Subcutaneous adipose tissue (tissue), 4 donors: Measurements from ENCODE around the gene CDH2. TPM values are rescaled to one million over a fixed set of nuclear protein-coding genes. Genes with fewer than 3 reads are reported as not detected.

Source experiments
- CTCF ChIP-seq: fragments of 450-650 bp; IDR thresholded peaks from one replicate; pipeline ENCODE4 v1.5.1; 2016; ENCODE audit warnings: low read depth, mild to moderate bottlenecking, control low read depth, antibody characterized with exemption, moderate library complexity
- total RNA-seq, 4 donors: library from RNA; depleted of rRNA; stranded (reverse); fragments of >200 nt; gene quantifications; one replicate each; pipeline ENCODE4 v1.1.0, GENCODE V29; 2016

Gene CDH2
- total RNA-seq, 4 donors from 2014 or later = 0.22 to 0.49 TPM; not detected in 2

DNA sequence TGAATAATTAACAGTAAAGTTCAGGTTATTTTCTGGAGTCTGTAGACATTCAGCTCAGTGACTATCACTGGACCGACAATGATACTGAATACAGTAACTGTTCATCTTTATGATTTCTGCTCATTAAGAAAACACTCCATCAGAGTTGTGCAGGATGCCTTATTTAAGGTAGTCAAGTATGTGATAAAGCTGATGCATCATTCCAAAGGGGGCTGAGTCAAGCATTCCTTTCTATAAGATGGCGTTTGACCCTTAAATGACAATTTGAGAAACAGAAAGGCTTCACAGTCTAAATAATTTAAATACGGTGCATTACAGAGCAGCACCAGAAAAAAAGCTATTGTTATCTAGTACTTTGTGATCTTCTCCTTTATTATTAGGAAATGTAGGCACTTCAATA lies 131.1 kb downstream of the CDH2 start:
- no peak for TF ChIP-seq CTCF

DNA sequence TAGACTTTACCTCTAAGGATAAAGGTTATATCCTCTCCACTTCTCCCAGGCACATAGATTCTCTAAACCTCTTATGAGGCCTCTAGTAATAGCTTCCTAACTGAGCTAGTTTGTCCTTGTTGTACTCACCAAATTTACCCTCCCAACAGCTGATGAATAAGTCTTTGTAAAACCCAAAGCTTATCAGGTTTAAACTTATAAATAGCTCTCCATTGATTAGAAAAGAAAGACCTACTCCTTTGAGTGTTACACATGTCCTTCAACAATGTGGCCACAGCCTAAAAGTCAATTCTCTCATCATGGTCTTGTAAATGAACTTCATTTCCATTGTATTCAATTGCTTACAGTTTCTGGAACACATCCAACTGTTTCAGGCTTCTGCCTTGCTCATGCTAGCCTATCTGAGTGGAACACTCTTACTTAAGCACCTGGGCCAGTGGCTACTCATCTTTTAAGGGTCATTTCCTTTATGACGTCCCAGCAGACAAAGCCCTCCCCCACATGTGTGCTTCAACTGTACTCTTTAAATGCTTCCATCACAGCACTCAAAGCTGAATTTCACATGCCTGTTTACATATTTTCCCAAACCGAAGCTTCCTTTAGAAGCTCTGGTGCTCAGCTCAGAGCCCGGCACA lies 131.6 kb downstream of the CDH2 start:
- no peak for TF ChIP-seq CTCF

- TF ChIP-seq CTCF = no peak
Measured at GRCh38 chr18:28044036-28044435, 132.9 kb downstream of the CDH2 start.

- no peak for TF ChIP-seq CTCF
Measured at GRCh38 chr18:28043631-28044030, 133.3 kb downstream of the CDH2 start.

GRCh38 chr18:28041366-28041765 lies 135.6 kb downstream of the CDH2 start:
- no peak for TF ChIP-seq CTCF

GRCh38 chr18:28040716-28041115 lies 136.2 kb downstream of the CDH2 start:
- no peak for TF ChIP-seq CTCF

GRCh38 chr18:28040211-28040610 lies 136.7 kb downstream of the CDH2 start:
- no peak for TF ChIP-seq CTCF
